HG03521 (cell line): ENCODE data around the gene PACS1.

ENCODE experiments used
- ATAC-seq: cut with Tn5 transposase; IDR thresholded peaks from one replicate; pipeline ENCODE4 v1.9.1; 2021; ENCODE audit warnings: mild to moderate bottlenecking, moderate library complexity; ENCODE audit not compliant: unreplicated experiment

The PACS1 gene

GRCh38 chr11:66133216-66133775 is 63.2 kb downstream of the PACS1 start:
- ATAC-seq: no peak

GRCh38 chr11:66136752-66137123 is 66.7 kb downstream of the PACS1 start:
- ATAC-seq: no peak

GRCh38 chr11:66139817-66140404 is 69.8 kb downstream of the PACS1 start:
- no peak for ATAC-seq

GRCh38 chr11:66142370-66143263 is 72.5 kb downstream of the PACS1 start:
- no peak for ATAC-seq

GRCh38 chr11:66143264-66143566 is 73.1 kb downstream of the PACS1 start:
- ATAC-seq: no peak

GRCh38 chr11:66143996-66144678 is 74.1 kb downstream of the PACS1 start:
- no peak for ATAC-seq

- ATAC-seq: no peak
These were observed 76.0 kb downstream of the PACS1 start for GRCh38 chr11:66146074-66146473.

GRCh38 chr11:66146940-66147339 is 76.9 kb downstream of the PACS1 start:
- ATAC-seq: no peak

GRCh38 chr11:66150140-66150539 is 80.1 kb downstream of the PACS1 start:
- ATAC-seq: no peak

- no peak for ATAC-seq
These were observed 80.7 kb downstream of the PACS1 start for GRCh38 chr11:66150725-66151124.

GRCh38 chr11:66151273-66151672 is 81.2 kb downstream of the PACS1 start:
- ATAC-seq: no peak

- ATAC-seq: no peak
These were observed 84.0 kb downstream of the PACS1 start for GRCh38 chr11:66154109-66154508.

GRCh38 chr11:66155387-66156073 is 85.5 kb downstream of the PACS1 start:
- ATAC-seq: no peak

GRCh38 chr11:66157182-66157864 is 87.3 kb downstream of the PACS1 start:
- no peak for ATAC-seq

GRCh38 chr11:66158156-66158555 is 88.1 kb downstream of the PACS1 start:
- ATAC-seq: no peak

GRCh38 chr11:66159324-66159984 is 89.4 kb downstream of the PACS1 start:
- ATAC-seq: no peak

- no peak for ATAC-seq
These were observed 90.6 kb downstream of the PACS1 start for GRCh38 chr11:66160709-66161108.

GRCh38 chr11:66168289-66168688 is 98.2 kb downstream of the PACS1 start:
- ATAC-seq: no peak

- ATAC-seq: no peak
These were observed 102.1 kb downstream of the PACS1 start for GRCh38 chr11:66172146-66172545.

- ATAC-seq: no peak
These were observed 106.6 kb downstream of the PACS1 start for GRCh38 chr11:66176650-66177049.
